OCI-LY7 (cell line): ENCODE data around the gene JAK1. TPM values are rescaled to one million over a fixed set of nuclear protein-coding genes. Genes with fewer than 3 reads are reported as not detected.
A peak's percentile ranks its signal among the peaks of the same experiment; 100 is the strongest.

Experiments used
- BruUV-seq: library from RNA; stranded (reverse); fragments of 400-500 nt; replicated peaks from 2 replicates; lab custom pipeline; 2021; lab: Mats Ljungman, UMichigan
- CTCF ChIA-PET: fragments of 300-600 bp; sonication (Branson Sonifier 250); formaldehyde crosslinking; loops from one replicate; lab custom pipeline; 2022; ENCODE audit warnings: antibody characterized with exemption; ENCODE audit not compliant: unreplicated experiment; lab: Charles Lee
- POLR2A ChIA-PET: fragments of 300-600 bp; sonication (Branson Sonifier 250); formaldehyde crosslinking; loops from one replicate; lab custom pipeline; 2022; ENCODE audit warnings: antibody characterized with exemption; lab: Charles Lee
- DNase-seq: peaks from one replicate; pipeline ENCODE4 v3.0.0-alpha.2; 2015; ENCODE audit warnings: low spot score
- H2AFZ ChIP-seq: fragments of 200-600 bp; sonication (generic), shearing (Covaris generic); 2 replicates; pipeline ENCODE4 v1.6.1; 2014; ENCODE audit warnings: mild to moderate bottlenecking, antibody characterized with exemption, low read length, moderate library complexity
- H3K27ac ChIP-seq: fragments of 200-600 bp; sonication (generic); 2 replicates; pipeline ENCODE4 v1.5.1; 2014; ENCODE audit warnings: mixed run types, low read depth, mild to moderate bottlenecking, moderate library complexity, low read length, inconsistent platforms; ENCODE audit not compliant: poor library complexity, severe bottlenecking
- H3K36me3 ChIP-seq: fragments of 200-600 bp; sonication (generic); 2 replicates; pipeline ENCODE4 v1.6.1; 2014; ENCODE audit warnings: mild to moderate bottlenecking, antibody characterized with exemption, low read length, moderate library complexity, mixed read lengths; ENCODE audit not compliant: insufficient read depth
- H3K4me1 ChIP-seq: fragments of 200-600 bp; sonication (generic); 2 replicates; pipeline ENCODE4 v1.5.1; 2014; ENCODE audit warnings: mild to moderate bottlenecking, low read length; ENCODE audit not compliant: insufficient read depth, poor library complexity, severe bottlenecking
- H3K4me2 ChIP-seq: fragments of 200-600 bp; sonication (generic); 2 replicates; pipeline ENCODE4 v1.6.1; 2014; ENCODE audit warnings: mild to moderate bottlenecking, low read length
- H3K4me3 ChIP-seq: fragments of 200-600 bp; sonication (generic); 2 replicates; pipeline ENCODE4 v1.5.1; 2014; ENCODE audit warnings: mild to moderate bottlenecking, low read depth, low read length; ENCODE audit not compliant: poor library complexity, severe bottlenecking
- H3K79me2 ChIP-seq: fragments of 200-600 bp; sonication (generic); 2 replicates; pipeline ENCODE4 v1.6.1; 2016; ENCODE audit warnings: low read depth, mild to moderate bottlenecking, low read length, moderate library complexity, mixed read lengths; ENCODE audit not compliant: insufficient read depth
- H3K9me2 ChIP-seq: fragments of 200-600 bp; sonication (generic); 2 replicates; pipeline ENCODE4 v1.6.1; 2016; ENCODE audit warnings: mild to moderate bottlenecking, low read length, mixed read lengths; ENCODE audit not compliant: insufficient read depth
- H3K9me3 ChIP-seq: fragments of 200-600 bp; sonication (generic); 2 replicates; pipeline ENCODE4 v1.6.1; 2014; ENCODE audit warnings: mild to moderate bottlenecking, mixed run types, low read length, mixed read lengths
- H4K20me1 ChIP-seq: fragments of 200-600 bp; sonication (generic); 2 replicates; pipeline ENCODE4 v1.6.1; 2014; ENCODE audit warnings: mild to moderate bottlenecking, antibody characterized with exemption, low read length, moderate library complexity, mixed read lengths; ENCODE audit not compliant: insufficient read depth
- EZH2phosphoT487 ChIP-seq: fragments of 200-600 bp; sonication (generic); IDR thresholded peaks from 2 replicates; pipeline ENCODE4 v1.6.1; 2018; ENCODE audit warnings: low read depth, borderline replicate concordance, mild to moderate bottlenecking, mixed run types, antibody characterized with exemption, low read length, moderate library complexity, mixed read lengths
- intact Hi-C: fragments of 100-400 bp; cut with micrococcal nuclease; formaldehyde crosslinking; loops from one replicate; pipeline ENCODE4 v1.10.0; 2022; ENCODE audit not compliant: unreplicated experiment
- total RNA-seq, 2 experiments: library from RNA; depleted of rRNA in 1 of 2; stranded (reverse); fragments of >200 nt in 1 of 2; shearing (Covaris generic) in 1 of 2; gene quantifications; 2 replicates each; pipeline ENCODE4 v1.2.3, GENCODE V29; 2014 to 2022
- TF ChIP-seq, protein P1 (sequence below): fragments of 200-600 bp; sonication (generic); conservative IDR thresholded peaks from 2 replicates; pipeline ENCODE4 v1.5.1; 2014; ENCODE audit warnings: mild to moderate bottlenecking, antibody characterized with exemption, low read length, moderate library complexity, mixed read lengths

The JAK1 gene
- total RNA-seq, 2 experiments from 2014 or later, result 72.6 to 86.8 TPM

DNA sequence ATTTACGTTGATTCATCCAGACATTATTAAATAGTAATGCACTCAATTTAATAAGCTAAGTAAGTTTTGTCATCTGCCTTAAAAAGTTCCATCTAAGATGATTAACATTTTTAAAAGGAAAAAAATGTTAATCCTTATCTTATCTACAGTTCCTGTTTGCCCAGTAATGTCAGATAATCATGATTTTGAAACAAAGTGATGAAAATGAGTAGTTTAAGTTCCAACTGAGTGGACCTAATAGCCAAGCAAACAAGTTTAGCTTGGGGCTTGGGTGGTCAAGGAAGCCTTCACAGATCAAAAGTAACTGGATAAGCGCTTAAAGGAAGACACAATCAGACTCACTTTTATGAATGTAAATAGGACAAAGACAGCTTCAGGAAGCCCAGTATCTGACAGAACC lies 40.5 kb upstream of the JAK1 start:
- no peaks in the 10 kb centered on the region for H4K20me1 ChIP-seq
- H3K36me3 ChIP-seq, result no peaks in the 10 kb centered on the region
- POLR2A ChIA-PET, result no interaction called here
- TF ChIP-seq, protein P1, sequence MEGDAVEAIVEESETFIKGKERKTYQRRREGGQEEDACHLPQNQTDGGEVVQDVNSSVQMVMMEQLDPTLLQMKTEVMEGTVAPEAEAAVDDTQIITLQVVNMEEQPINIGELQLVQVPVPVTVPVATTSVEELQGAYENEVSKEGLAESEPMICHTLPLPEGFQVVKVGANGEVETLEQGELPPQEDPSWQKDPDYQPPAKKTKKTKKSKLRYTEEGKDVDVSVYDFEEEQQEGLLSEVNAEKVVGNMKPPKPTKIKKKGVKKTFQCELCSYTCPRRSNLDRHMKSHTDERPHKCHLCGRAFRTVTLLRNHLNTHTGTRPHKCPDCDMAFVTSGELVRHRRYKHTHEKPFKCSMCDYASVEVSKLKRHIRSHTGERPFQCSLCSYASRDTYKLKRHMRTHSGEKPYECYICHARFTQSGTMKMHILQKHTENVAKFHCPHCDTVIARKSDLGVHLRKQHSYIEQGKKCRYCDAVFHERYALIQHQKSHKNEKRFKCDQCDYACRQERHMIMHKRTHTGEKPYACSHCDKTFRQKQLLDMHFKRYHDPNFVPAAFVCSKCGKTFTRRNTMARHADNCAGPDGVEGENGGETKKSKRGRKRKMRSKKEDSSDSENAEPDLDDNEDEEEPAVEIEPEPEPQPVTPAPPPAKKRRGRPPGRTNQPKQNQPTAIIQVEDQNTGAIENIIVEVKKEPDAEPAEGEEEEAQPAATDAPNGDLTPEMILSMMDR, result no peak
- no peak for TF ChIP-seq EZH2phosphoT487
- H3K9me2 ChIP-seq, result no peaks in the 10 kb centered on the region
- H3K79me2 ChIP-seq, result no peaks in the 10 kb centered on the region
- no peak overlapping the region for H2AFZ ChIP-seq
- BruUV-seq, result no TSS peak
- no peak overlapping the region for H3K4me3 ChIP-seq
- CTCF ChIA-PET, result no interaction called here
- no peak overlapping the region for H3K4me2 ChIP-seq
- no peak overlapping the region for H3K27ac ChIP-seq
- no peak for DNase-seq
- intact Hi-C loops, result no loop called here
- peaks cover 16% of the 10 kb centered on the region for H3K4me1 ChIP-seq
- no peaks in the 10 kb centered on the region for H3K9me3 ChIP-seq

DNA sequence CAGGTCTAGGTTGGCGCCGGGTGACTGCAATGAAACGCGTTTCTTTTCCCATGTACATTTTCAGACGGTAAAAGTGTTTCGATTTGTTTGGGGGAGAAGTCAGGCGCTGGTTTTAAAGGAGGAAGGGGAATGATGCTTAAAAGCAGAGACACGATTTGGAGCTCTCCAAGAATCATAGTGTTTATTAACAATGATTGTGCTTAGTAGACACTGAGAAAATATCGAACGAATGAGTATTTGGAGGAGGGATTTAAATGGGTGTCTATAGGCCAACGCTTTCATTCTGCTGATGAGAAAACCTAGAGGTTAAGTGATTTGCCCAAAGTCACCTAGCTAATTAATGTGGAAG lies 36.9 kb upstream of the JAK1 start:
- Histone ChIP-seq H3K27ac (no peak overlapping the region), H3K4me2 (peak overlapping the region; percentile 53), H3K4me3 (peak overlapping the region; percentile 17), H3K9me2 (no peaks in the 10 kb centered on the region), H4K20me1 (no peaks in the 10 kb centered on the region), H3K79me2 (no peaks in the 10 kb centered on the region), H3K36me3 (no peaks in the 10 kb centered on the region), H3K9me3 (no peaks in the 10 kb centered on the region), H3K4me1 (peaks cover 6% of the 10 kb centered on the region), H2AFZ (no peak overlapping the region)
- peak; percentile 87; the same call in 1 of the 2 replicates for TF ChIP-seq EZH2phosphoT487
- TF ChIP-seq, protein P1, result no peak
- ChIA-PET CTCF (no interaction called here), POLR2A (interaction anchor here (0.5 to 0.7 kb wide), 3 partner anchors 13 to 167 kb away, joined by 3 to 8 read pairs (median 4); no protein-coding TSS in a partner anchor)
- BruUV-seq, result no TSS peak
- DNase-seq, result no peak
- intact Hi-C loops, result no loop called here

DNA sequence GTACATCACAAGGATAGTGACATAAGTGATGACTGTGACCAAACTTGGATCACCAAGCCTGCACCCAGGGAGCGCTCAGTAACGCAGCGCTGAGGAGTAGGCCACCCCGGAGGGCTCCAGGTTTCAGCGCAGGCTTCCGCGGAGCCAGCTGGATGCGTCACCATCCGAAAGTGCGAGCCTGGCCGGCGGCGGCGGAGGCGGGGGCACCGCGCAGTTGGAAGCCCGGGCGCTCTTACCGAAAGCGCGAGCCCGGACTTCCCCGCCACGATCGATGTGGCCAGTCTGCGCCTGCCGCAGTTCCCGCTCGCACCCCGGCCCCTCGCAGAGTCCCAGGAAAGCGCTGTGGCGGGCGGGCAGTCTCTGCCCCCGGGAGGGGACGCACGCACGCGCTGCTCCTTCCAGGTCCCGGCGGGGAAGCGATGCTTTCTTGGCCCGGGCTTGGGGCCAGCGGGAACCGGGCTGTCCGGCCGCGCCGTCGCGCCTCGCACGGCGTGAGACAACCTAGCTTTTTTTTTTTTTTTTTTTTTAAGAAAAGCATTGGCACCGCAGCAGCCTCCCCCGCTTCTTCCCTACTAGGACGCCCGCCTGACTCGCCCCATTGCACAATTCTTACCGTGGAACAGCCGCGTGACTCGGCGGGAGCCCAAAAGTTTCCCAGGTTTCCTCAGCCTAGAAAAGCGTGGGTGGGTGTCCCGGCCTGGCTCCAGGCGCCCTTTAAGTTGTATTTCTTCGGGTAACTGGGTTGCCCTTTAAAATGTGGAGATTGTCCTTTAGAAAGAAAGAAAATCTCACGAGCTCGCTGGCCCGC lies 36.4 kb upstream of the JAK1 start:
- ChIA-PET POLR2A (interaction anchor here (0.5 to 0.7 kb wide), 2 partner anchors 86 to 168 kb away, joined by 4 to 8 read pairs; no protein-coding TSS in a partner anchor), CTCF (interaction anchor here (0.6 to 0.8 kb wide), 3 partner anchors 15 to 37 kb away, joined by 3 to 4 read pairs (median 3); no protein-coding TSS in a partner anchor)
- H3K36me3 ChIP-seq, result no peaks in the 10 kb centered on the region
- no peaks in the 10 kb centered on the region for H3K79me2 ChIP-seq
- no peak overlapping the region for H2AFZ ChIP-seq
- no peak for DNase-seq
- H4K20me1 ChIP-seq, result no peaks in the 10 kb centered on the region
- H3K4me2 ChIP-seq, result peak overlapping the region; percentile 53
- no peak overlapping the region for H3K27ac ChIP-seq
- BruUV-seq, result no TSS peak
- H3K9me3 ChIP-seq, result 0 out of 2 replicates have a peak, but pooled peaks cover 5% of the 10 kb centered on the region
- TF ChIP-seq, protein P1, result no peak
- TF ChIP-seq EZH2phosphoT487, result no peak
- H3K9me2 ChIP-seq, result no peaks in the 10 kb centered on the region
- intact Hi-C loops, result no loop called here
- H3K4me3 ChIP-seq, result peak overlapping the region; percentile 17
- H3K4me1 ChIP-seq, result peaks cover 6% of the 10 kb centered on the region
